Stomach (tissue), 9 donors: ENCODE measurements around the gene SWAP70. TPM values are rescaled to one million over a fixed set of nuclear protein-coding genes. Genes with fewer than 3 reads are reported as not detected.

Source experiments
- DNase-seq, 2 donors: peaks; one replicate each; pipeline versions ENCODE4 v3.0.0 to v3.0.0-alpha.2; 2013 to 2019
- H3K27ac ChIP-seq, 5 donors: fragments of 200-600 bp in 4 of 5; sonication (generic) in 4 of 5; one replicate each; pipeline ENCODE4 v1.5.1; 2013 to 2019; ENCODE audit warnings: mild to moderate bottlenecking in 1 of 5, moderate library complexity in 1 of 5
- H3K27me3 ChIP-seq, 3 donors: fragments of 200-600 bp; sonication (generic); one replicate each; pipeline ENCODE4 v1.5.1; 2017 to 2019; ENCODE audit warnings: mixed run types in 1 of 3
- H3K36me3 ChIP-seq, 4 donors: fragments of 200-600 bp; sonication (generic); 1 replicate in 3 of 4; 2 replicates in 1 of 4; pipeline ENCODE4 v1.5.1; 2016 to 2019
- H3K4me1 ChIP-seq, 4 donors: fragments of 200-600 bp; sonication (generic); one replicate each; pipeline ENCODE4 v1.5.1; 2016 to 2019
- H3K4me3 ChIP-seq, 4 donors: fragments of 200-600 bp; sonication (generic) in 3 of 4; one replicate each; pipeline ENCODE4 v1.5.1; 2016 to 2019; ENCODE audit warnings: mild to moderate bottlenecking in 1 of 4
- H3K9me3 ChIP-seq, 4 donors: fragments of 200-600 bp; sonication (generic); one replicate each; pipeline ENCODE4 v1.5.1; 2016 to 2019
- CTCF ChIP-seq, 7 experiments: fragments of 450-650 bp in 4 of 7; fragments of 200-600 bp in 3 of 7; sonication (generic) in 3 of 7; IDR thresholded peaks; one replicate each; pipeline ENCODE4 v1.5.1; 2016 to 2019; ENCODE audit warnings: antibody characterized with exemption in 7 of 7, control low read depth in 2 of 7, mild to moderate bottlenecking in 1 of 7
- EP300 ChIP-seq: sonication (generic); formaldehyde crosslinking; IDR thresholded peaks from one replicate; pipeline ENCODE4 v1.6.1; 2017; ENCODE audit warnings: antibody characterized with exemption
- POLR2A ChIP-seq, 4 donors: fragments of 450-650 bp; IDR thresholded peaks; one replicate each; pipeline ENCODE4 v1.6.1; 2016; ENCODE audit warnings: antibody characterized with exemption in 4 of 4, control low read depth in 2 of 4, mild to moderate bottlenecking in 1 of 4, moderate library complexity in 1 of 4
- POLR2AphosphoS5 ChIP-seq, 3 donors: sonication (generic); formaldehyde crosslinking; IDR thresholded peaks; one replicate each; pipeline ENCODE4 v1.6.1; 2016; ENCODE audit warnings: antibody characterized with exemption in 3 of 3
- WGBS, 5 donors: extraction: QIAGEN DNeasy Blood & Tissue Kit in 3 of 5; methylation state at CpG; one replicate each; pipeline versions ENCODE4 v1.1.5 to v1.1.7; 2013 to 2018; 5-methylcytosine and 5-hydroxymethylcytosine counted together
- intact Hi-C: fragments of 100-400 bp; cut with DNase I; formaldehyde crosslinking; loops from one replicate; pipeline ENCODE4 v1.15.1; 2023; ENCODE audit warnings: low total_unique reads
- polyA plus RNA-seq, 3 donors: library from polyadenylated mRNA; stranded (reverse); fragments of 200-250 nt; gene quantifications; one replicate each; pipeline ENCODE4 v1.2.3, GENCODE V29; 2013
- total RNA-seq, 5 donors: library from RNA; depleted of rRNA; stranded (reverse); fragments of >200 nt; gene quantifications; one replicate each; pipeline versions ENCODE4 v1.1.0 to v1.2.3, GENCODE V29; 2014 to 2016
- donor health status: healthy with polysubstance abuse.
- donor health status: Bipolar disorder and iron deficiency.
- donor health status: healthy.

The SWAP70 gene
- total and polyA plus RNA-seq, 8 donors: 5.1 to 39.5 (median 18.3) TPM

DNA sequence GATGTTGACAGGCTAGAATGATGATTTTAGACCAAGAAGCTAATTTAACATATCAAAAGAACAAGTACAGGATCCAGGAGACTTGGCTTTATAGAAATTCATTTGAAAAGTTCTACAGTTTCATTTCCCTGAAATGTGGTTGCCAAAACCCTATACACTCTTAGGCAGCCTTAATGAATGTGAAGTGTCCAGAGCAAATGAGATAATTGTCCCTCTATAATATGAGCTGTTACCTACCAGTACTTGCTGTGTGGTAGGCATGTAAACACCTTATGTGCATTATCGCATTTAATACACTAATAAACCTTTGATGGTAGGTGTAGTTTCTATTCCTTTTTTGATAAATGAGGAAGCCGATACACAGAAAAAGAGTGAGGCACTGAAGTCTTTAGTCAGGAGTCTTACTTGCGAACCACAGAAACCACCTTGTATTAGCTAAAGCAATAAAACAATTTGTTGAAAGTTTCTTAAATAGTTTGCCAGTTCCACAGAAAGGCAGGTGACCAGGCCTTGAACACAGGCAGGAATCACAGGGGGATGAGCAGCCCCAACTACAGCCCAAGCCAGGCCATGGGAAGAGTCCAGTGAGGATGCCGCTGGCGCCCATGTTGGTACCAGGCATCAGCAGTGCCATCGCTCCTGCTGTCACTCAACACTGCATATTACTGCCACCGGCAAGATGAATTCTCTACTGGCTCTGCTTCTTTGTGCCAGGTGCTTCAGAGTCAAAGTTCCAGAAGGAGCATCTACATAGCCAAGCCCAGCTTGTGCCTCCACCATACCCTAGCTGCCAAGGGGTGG is 81.7 kb downstream of the SWAP70 start:
- H3K36me3 ChIP-seq: peaks cover 8 to 62% (median 53%) of the 10 kb centered on the region in 4 donors
- H3K27me3 ChIP-seq: no peaks in the 10 kb centered on the region
- 79 to 97% (median 81%) methylated on average over 7 of the region's 7 CpGs for WGBS, 5 donors
- DNase-seq: no peak
- intact Hi-C loops: loop anchor here (10.0 kb wide), 1 partner anchor 121 kb away; no protein-coding TSS in a partner anchor
- TF ChIP-seq POLR2AphosphoS5 (IDR thresholded peaks at IDR 0.05): no peak
- no peak for TF ChIP-seq EP300
- TF ChIP-seq CTCF (IDR thresholded peaks at IDR 0.05): no peak
- no peak for TF ChIP-seq POLR2A (IDR thresholded peaks at IDR 0.05)
- H3K4me3 ChIP-seq: no peak overlapping the region
- no peaks in the 10 kb centered on the region for H3K9me3 ChIP-seq
- H3K27ac ChIP-seq: no peak overlapping the region
- H3K4me1 ChIP-seq: peaks cover 0 to 19% (median 9%) of the 10 kb centered on the region in 4 donors

DNA sequence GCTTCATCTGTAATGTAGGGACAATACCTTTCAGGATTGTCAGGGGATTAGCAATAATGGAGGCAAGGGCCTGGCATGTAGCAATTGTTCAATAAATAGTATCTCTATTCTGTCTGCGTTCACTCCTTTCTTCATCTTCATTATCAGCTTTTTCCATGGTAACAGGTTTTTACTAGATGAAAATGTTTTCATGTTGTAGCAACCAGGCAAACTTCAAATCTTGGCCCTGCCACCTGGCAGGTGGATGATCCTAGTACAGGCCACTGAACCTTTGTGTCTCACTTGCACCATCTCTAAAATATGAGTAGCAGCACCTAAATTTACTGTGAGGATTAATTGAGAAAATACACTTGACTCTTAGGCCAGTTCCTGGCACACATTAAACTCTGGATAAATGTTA is 83.4 kb downstream of the SWAP70 start:
- H3K27ac ChIP-seq: peak overlapping the region in 1 of 5 donors; percentile 52
- peaks cover 5 to 63% (median 41%) of the 10 kb centered on the region in 4 donors for H3K36me3 ChIP-seq
- no peak overlapping the region for H3K4me3 ChIP-seq
- no peaks in the 10 kb centered on the region for H3K9me3 ChIP-seq
- TF ChIP-seq EP300 (no peak), CTCF (IDR thresholded peaks at IDR 0.05) (no peak), POLR2A (IDR thresholded peaks at IDR 0.05) (no peak), POLR2AphosphoS5 (IDR thresholded peaks at IDR 0.05) (no peak)
- intact Hi-C loops: loop anchor here (10.0 kb wide), 1 partner anchor 122 kb away; no protein-coding TSS in a partner anchor
- 33 to 74% (median 48%) methylated on average over 1 of the region's 1 CpG for WGBS, 5 donors
- DNase-seq: no peak
- peaks cover 0 to 24% (median 9%) of the 10 kb centered on the region in 4 donors for H3K4me1 ChIP-seq
- H3K27me3 ChIP-seq: no peaks in the 10 kb centered on the region

DNA sequence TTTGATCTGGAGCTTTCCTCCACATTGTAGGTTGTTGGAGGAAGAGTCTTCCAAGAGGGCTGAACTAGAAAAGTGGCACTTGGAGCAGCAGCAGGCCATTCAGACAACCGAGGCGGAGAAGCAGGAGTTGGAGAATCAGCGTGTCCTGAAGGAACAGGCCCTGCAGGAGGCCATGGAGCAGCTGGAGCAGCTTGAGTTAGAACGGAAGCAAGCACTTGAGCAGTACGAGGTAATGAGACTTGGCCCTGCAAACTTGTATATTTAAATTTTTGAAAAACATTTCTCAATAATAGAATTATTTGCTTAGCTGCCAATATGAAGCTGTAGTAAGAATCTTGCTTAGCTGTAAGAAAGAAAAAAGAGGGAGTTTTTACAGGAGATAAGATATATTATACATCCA is 84.0 kb downstream of the SWAP70 start:
- 50 to 80% (median 70%) methylated on average over 5 of the region's 5 CpGs for WGBS, 5 donors
- Histone ChIP-seq H3K27ac (peak overlapping the region in 3 of 5 donors; percentile 3 to 52 (median 20)), H3K4me3 (no peak overlapping the region), H3K4me1 (peaks cover 0 to 25% (median 9%) of the 10 kb centered on the region in 4 donors), H3K27me3 (no peaks in the 10 kb centered on the region), H3K9me3 (no peaks in the 10 kb centered on the region), H3K36me3 (peaks cover 5 to 59% (median 36%) of the 10 kb centered on the region in 4 donors)
- no peak for DNase-seq
- intact Hi-C loops: loop anchor here (10.0 kb wide), 1 partner anchor 123 kb away; no protein-coding TSS in a partner anchor
- TF ChIP-seq POLR2A (IDR thresholded peaks at IDR 0.05): no peak
- TF ChIP-seq POLR2AphosphoS5 (IDR thresholded peaks at IDR 0.05): no peak
- TF ChIP-seq EP300: no peak
- TF ChIP-seq CTCF (IDR thresholded peaks at IDR 0.05): no peak

GRCh38 chr11:9748361-9748970 is 84.6 kb downstream of the SWAP70 start:
- WGBS, 5 donors: 39 to 45% (median 44%) methylated on average over 7 of the region's 7 CpGs
- Histone ChIP-seq H3K36me3 (peaks cover 5 to 59% (median 36%) of the 10 kb centered on the region in 4 donors), H3K4me3 (no peak overlapping the region), H3K9me3 (no peaks in the 10 kb centered on the region), H3K27me3 (no peaks in the 10 kb centered on the region), H3K4me1 (peaks cover 0 to 25% (median 9%) of the 10 kb centered on the region in 4 donors), H3K27ac (peak overlapping the region in 3 of 5 donors; percentile 3 to 52 (median 27))
- DNase-seq: peak; percentile 42 to 88
- intact Hi-C loops: loop anchor here (10.0 kb wide), 1 partner anchor 124 kb away; no protein-coding TSS in a partner anchor
- no peak for TF ChIP-seq EP300
- TF ChIP-seq POLR2A (IDR thresholded peaks at IDR 0.05): no peak
- TF ChIP-seq CTCF (IDR thresholded peaks at IDR 0.05): peak in 5 of 7 experiments; percentile 53 to 75 (median 64)
- peak in 1 of 3 donors; percentile 25 for TF ChIP-seq POLR2AphosphoS5 (IDR thresholded peaks at IDR 0.05)
